Measurements from ENCODE around the gene DLGAP5.

GRCh38 chr14:55220230-55220629, 28.8 kb upstream of the DLGAP5 start:
- TF ChIP-seq CTCF (conservative IDR thresholded peaks at IDR 0.05 in 1 of 2, IDR thresholded peaks at IDR 0.05 in 1 of 2; ENCODE audit: low read depth in 1 of 2, low read length in 2 of 2) (no peak), EZH2 (IDR thresholded peaks at IDR 0.05; ENCODE audit: low read length, missing control alignments) (no peak)
